Motor neuron (in vitro differentiated cells): ENCODE data around the gene EXOC4. TPM values are rescaled to one million over a fixed set of nuclear protein-coding genes. Genes with fewer than 3 reads are reported as not detected.

Experiments used
- ATAC-seq, 8 experiments: fragments of 200-7000 bp; cut with Tn5 transposase; replicated peaks in 6 of 8; 2 replicates each; pipeline ENCODE4 v1.8.0; 2021; ENCODE audit warnings: mild to moderate bottlenecking in 8 of 8, moderate library complexity in 8 of 8
- H3K27ac ChIP-seq, 2 donors: fragments of 250-450 bp; sonication (Bioruptor Pico); 2 replicates each; pipeline ENCODE4 v1.9.0; 2021; ENCODE audit warnings: antibody characterized with exemption in 2 of 2, mild to moderate bottlenecking in 2 of 2, moderate library complexity in 1 of 2
- H3K4me1 ChIP-seq, 2 donors: fragments of 250-450 bp; sonication (Bioruptor Pico); replicated peaks in 1 of 2; 2 replicates each; pipeline ENCODE4 v1.6.1; 2021; ENCODE audit warnings: antibody characterized with exemption in 2 of 2, mild to moderate bottlenecking in 2 of 2, moderate library complexity in 1 of 2
- H3K4me3 ChIP-seq, 5 donors: fragments of 250-450 bp; sonication (Bioruptor Pico); 2 replicates each; pipeline ENCODE4 v1.9.0; 2021; ENCODE audit warnings: antibody characterized with exemption in 5 of 5, mild to moderate bottlenecking in 5 of 5, moderate library complexity in 4 of 5
- WGBS, 10 experiments: fragments of 450-650 bp; shearing (Covaris generic); methylation state at CpG; one replicate each; pipeline ENCODE4 v1.0.0; 2022; 5-methylcytosine and 5-hydroxymethylcytosine counted together
- in situ Hi-C, 9 experiments: fragments of 400-800 bp; cut with MboI; loops; one replicate each; pipeline ENCODE4 v1.15.0; 2021; ENCODE audit warnings: low sequenced_read_pairs in 9 of 9, low pct_unique_long_range_greater_than_20kb in 2 of 9; ENCODE audit not compliant: unreplicated experiment in 9 of 9
- total RNA-seq, 8 experiments: library from RNA; unstranded; fragments of 300-600 nt; gene quantifications; 2 replicates each; pipeline versions ENCODE4 v1.2.3 to v1.2.4, GENCODE V29; 2022

Gene EXOC4
- total RNA-seq, 8 experiments from 2014 or later = 47.7 to 103 (median 60.2) TPM

DNA sequence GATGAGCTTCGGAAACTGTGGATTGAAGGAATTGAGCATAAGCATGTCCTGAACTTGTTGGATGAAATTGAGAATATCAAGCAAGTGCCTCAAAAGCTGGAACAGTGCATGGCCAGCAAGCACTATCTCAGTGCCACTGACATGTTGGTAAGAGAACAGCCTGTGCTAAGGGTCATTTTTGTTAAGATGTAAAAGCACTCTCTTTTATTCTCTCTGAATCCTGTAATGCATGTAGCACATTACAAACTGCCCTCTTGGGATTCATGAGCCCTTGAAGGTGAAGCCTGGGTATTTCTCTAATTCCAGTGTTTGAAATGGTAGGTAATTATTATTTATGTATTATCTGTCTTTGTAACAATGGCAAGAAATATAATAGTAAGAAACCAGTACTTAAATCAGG, 36.1 kb downstream of the EXOC4 start:
- 86 to 100% (median 89%) methylated on average over 1 of the region's 1 CpG; no CpG with 5 or more reads in 7 of the 10 experiments for WGBS, 10 experiments
- peak in 3 of 8 experiments; percentile 53 to 76 (median 68) for ATAC-seq
- Histone ChIP-seq H3K27ac (no peak overlapping the region), H3K4me1 (peaks cover 5 to 27% of the 10 kb centered on the region in 2 donors), H3K4me3 (no peak overlapping the region)
- in situ Hi-C loops = no loop called here

DNA sequence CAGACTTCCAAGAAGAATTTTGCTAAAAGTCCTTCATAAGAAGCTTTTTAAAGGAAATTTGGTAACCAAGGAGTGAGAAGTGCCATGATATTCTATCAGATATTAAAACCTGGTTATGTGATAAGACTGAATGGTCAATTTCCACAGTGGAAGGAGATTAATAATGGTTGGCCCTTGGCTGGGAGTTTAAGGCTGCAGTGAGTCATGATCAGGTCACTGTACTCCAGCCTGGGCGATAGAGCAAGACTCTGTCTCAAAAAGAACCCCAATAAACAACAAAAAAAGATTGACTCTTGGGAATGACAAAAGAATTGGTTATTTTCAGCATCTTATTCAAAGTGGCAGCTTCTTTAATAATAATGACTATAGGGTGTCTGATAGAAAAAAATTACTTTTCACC, 37.2 kb downstream of the EXOC4 start:
- in situ Hi-C loops = no loop called here
- Histone ChIP-seq H3K4me1 (peaks cover 5 to 38% of the 10 kb centered on the region in 2 donors), H3K27ac (no peak overlapping the region)

DNA sequence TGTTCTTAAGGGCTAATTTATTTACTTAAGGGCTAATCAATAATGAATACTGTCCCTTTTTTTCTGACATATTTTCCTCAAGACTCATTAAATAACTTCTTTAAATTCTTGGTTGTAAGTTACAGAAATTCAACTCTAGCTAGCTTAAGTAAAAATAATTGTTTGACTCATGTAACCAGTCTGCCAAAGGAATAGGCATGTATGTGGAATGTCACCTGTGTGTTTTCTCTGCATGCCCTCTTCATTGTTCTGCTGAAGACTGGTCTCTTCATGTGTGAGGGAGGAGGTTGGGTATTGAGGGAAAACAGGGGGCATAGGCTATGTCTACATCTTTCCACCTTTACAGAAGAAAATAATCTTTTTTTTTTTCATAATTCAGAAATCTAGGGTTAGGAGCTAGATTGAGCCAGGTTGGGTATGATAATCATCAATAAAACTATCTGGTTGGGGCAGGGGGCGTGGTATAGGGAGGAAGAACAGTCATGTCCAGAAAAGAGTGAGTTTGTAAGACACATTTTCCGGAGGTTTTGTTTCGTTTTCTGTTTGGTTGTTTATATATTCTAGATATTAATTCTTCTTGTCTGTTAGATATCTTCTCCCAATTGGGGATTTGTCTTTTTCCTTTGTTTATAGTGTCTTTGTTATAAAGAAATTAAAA, 37.9 kb downstream of the EXOC4 start:
- 89 to 100% (median 100%) methylated on average over 1 to 3 of the region's 3 CpGs for WGBS, 10 experiments
- Histone ChIP-seq H3K4me1 (peaks cover 10 to 44% of the 10 kb centered on the region in 2 donors), H3K27ac (no peak overlapping the region), H3K4me3 (no peak overlapping the region)
- in situ Hi-C loops = no loop called here
- ATAC-seq = no peak

More for the DNA sequence above, 37.2 kb downstream of the EXOC4 start:
- ATAC-seq = no peak
- WGBS, 10 experiments = 67 to 100% (median 85%) methylated on average over 1 of the region's 1 CpG; no CpG with 5 or more reads in 4 of the 10 experiments
- H3K4me3 ChIP-seq = no peak overlapping the region

DNA sequence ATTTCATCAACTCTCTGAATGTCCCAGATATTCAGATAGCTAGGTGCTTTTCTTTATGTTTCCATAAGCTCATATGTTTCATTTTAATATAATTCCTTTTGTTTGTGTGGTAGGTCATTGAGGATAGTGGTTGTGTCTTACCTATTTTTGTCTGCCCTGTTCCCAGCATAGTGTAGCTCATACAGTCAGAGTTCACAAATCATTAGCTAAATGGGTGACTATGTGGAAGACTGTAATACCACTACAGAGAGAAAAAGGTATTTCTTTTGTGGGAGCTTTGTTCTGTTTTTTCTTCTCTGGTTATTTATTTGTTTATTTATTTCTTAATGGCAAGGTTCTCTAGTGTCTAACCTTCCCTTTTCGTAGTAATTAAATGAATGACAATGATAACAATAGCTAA, 39.8 kb downstream of the EXOC4 start:
- 83 to 100% (median 100%) methylated on average over 1 of the region's 1 CpG; no CpG with 5 or more reads in 2 of the 10 experiments for WGBS, 10 experiments

DNA sequence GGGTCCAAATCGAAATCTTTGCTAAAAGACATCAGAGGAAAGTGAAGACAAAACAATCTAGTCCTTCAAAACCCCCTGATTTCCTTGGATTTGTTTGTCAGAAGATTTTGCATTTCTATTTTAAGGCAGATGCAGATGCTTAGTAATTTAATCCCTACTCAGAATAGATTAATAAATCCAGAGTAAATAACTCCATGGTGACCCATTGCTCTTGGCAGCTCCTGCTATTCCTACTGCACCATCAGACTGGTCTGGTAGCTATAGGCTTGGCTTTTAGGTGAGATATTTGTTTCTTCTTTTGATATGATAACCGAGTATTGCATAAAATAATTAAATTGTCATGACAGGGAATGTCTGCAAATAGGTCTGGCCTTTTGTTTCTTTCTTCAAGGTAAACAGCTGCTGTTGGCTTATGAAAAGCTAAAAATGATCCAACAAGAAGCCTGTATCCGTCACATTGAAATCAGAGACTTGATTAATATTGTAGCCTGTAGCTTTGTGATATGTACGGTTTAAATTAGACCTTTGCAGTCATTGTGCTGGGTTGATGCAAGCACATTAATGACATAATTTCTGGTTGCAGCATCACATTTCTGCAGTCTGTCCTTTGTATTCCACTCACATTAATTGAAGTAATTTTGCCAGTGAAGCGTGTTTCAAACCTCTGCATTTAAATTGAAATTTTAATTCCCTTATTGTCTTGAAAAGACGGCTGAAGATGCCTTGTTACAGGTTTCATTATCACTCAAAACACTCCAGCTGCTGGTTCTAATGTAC, 40.7 kb downstream of the EXOC4 start:
- Histone ChIP-seq H3K4me1 (peaks cover 10 to 52% of the 10 kb centered on the region in 2 donors), H3K27ac (peak overlapping the region in 1 of 2 donors; percentile 17), H3K4me3 (no peak overlapping the region)
- in situ Hi-C loops = no loop called here
- 67 to 94% (median 82%) methylated on average over 3 to 6 of the region's 6 CpGs for WGBS, 10 experiments
- ATAC-seq = peak in 6 of 8 experiments; percentile 52 to 91 (median 76)

More for the DNA sequence above, 39.8 kb downstream of the EXOC4 start:
- Histone ChIP-seq H3K27ac (no peak overlapping the region), H3K4me1 (peaks cover 10 to 54% of the 10 kb centered on the region in 2 donors), H3K4me3 (no peak overlapping the region)
- in situ Hi-C loops = no loop called here
- ATAC-seq = no peak

DNA sequence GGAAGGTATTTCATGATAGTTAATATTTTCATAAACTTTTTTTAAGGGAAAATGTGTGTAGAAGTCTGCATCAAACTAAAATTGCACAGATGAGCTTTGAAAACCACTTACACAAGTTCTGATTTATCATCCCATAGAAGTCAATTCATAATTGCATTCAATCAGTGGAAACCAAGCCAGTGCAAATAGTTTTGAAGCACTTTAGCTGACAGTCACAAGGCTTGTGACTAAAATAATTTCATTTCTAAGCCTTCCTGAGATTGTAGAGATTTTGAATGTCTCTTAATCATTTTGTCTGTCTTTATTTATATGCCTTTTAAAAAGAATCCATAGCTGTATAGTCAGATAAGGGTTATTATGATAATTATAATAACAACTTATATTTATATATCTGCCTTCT, 41.4 kb downstream of the EXOC4 start:
- no peak overlapping the region for H3K27ac ChIP-seq
- no peak overlapping the region for H3K4me3 ChIP-seq
- peaks cover 7 to 49% of the 10 kb centered on the region in 2 donors for H3K4me1 ChIP-seq
- in situ Hi-C loops = no loop called here
- peak in 5 of 8 experiments; percentile 40 to 66 (median 53) for ATAC-seq

DNA sequence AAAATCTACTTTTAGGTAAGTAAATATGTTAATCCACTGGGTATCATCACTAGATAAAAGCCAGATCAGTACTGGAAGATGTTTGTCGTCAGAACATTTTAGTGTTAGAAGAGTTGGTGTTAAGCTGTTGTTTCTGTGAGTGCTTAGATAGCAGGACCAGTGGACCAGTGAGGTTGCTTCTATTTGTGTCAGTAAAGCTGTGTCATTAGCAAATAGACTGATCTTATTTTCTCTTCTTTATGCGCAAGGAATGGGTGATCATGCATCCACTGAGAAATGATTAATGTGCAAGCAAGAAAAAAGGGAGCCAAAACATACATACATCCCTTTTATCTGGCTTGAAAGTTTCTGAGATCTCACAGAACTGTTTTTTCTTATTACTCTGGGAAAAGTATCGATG, 42.6 kb downstream of the EXOC4 start:
- ATAC-seq = peak in 2 of 8 experiments; percentile 27 to 28
- WGBS, 10 experiments = 75 to 100% (median 95%) methylated on average over 2 to 3 of the region's 3 CpGs; no CpG with 5 or more reads in 1 of the 10 experiments
- Histone ChIP-seq H3K27ac (no peak overlapping the region), H3K4me3 (no peak overlapping the region), H3K4me1 (peaks cover 7 to 49% of the 10 kb centered on the region in 2 donors)
- in situ Hi-C loops = no loop called here

DNA sequence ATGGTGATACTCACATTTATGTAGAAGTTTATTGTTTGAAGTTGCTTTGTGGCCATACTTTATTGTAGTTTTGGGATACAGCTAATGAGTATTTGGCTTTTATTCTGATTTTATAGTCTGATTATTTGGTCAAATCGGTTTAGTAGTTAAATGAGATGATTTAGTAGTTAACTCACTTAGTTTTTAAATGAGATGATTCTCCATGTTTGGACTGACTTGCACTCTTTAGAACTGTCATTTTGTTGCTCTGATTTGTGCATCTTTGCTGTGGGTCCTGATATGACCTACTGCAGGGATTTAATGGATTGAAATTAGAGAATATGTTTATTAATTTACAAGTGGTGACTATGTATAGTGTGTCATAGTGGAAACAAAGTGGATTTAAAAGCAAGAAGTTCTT, 44.2 kb downstream of the EXOC4 start:
- no peak for ATAC-seq
- no peak overlapping the region for H3K27ac ChIP-seq
- no peak overlapping the region for H3K4me3 ChIP-seq
- peaks cover 7 to 52% of the 10 kb centered on the region in 2 donors for H3K4me1 ChIP-seq
- in situ Hi-C loops = no loop called here
- 67 to 100% (median 100%) methylated on average over 1 of the region's 1 CpG; no CpG with 5 or more reads in 1 of the 10 experiments for WGBS, 10 experiments

DNA sequence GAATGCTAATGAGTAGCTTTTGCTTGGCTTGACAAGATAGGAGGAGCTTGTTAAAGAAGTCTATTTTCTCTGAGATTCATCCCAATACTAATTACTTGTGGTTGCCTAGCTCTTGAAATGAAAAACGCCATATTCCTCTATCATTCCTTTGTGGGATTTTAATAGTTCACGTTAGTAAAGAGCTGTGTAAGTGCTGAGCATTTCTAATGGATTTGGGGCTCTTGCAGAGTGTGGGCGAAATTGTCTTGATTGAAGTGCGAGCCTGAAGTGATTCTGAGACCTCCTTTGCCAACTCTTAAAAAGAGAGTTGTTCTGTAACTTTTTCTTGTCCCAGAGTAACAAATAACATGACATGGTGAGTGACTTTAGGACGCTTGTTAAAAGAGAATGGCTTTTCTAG, 45.2 kb downstream of the EXOC4 start:
- no peak for ATAC-seq
- in situ Hi-C loops = no loop called here
- H3K27ac ChIP-seq = no peak overlapping the region
- H3K4me3 ChIP-seq = no peak overlapping the region
- peaks cover 7 to 52% of the 10 kb centered on the region in 2 donors for H3K4me1 ChIP-seq
- 84 to 100% (median 90%) methylated on average over 1 to 5 of the region's 5 CpGs; no CpG with 5 or more reads in 1 of the 10 experiments for WGBS, 10 experiments

DNA sequence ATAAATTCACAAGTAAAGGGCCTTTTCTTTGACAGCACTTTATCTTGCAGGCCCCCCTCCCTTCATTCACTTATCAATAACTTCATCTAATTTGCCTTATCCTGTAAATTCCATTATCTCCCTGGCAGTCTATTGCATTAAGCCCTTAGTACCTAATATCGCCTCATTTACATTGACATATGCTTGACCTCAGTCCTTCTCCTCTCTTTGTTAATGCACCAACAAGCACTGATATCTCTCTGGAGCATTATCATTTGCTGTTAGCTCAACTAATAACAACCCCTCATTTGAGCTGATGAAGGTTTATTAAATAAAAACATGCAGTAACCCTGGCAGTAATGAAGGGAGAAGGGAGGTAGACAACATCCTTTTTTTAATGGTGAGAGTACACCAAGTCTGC, 46.8 kb downstream of the EXOC4 start:
- in situ Hi-C loops = no loop called here
- Histone ChIP-seq H3K27ac (no peak overlapping the region), H3K4me3 (no peak overlapping the region), H3K4me1 (peaks cover 5 to 36% of the 10 kb centered on the region in 2 donors)
- peak in 2 of 8 experiments; percentile 43 to 45 for ATAC-seq
- WGBS, 10 experiments = 80 to 100% (median 100%) methylated on average over 1 of the region's 1 CpG; no CpG with 5 or more reads in 1 of the 10 experiments

DNA sequence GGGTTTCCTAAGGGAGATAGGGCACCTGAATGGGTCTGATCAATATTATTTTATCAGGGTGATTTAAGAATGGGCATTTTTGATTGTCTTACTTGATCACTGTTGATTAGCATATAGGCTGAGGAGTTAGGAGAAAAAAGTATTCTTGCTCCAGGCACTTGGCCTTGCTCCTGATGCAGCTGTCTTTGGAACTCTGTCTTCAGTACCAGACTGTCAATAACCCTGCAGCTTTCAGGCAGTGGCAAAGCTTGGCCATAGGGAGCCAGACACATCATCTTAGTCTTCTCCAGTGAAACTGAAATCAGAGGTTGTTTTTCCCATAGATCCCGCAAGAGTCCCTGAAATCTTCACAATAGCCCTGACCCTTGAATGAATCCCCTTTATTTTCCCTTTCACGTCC, 47.2 kb downstream of the EXOC4 start:
- peak in 2 of 8 experiments; percentile 35 to 54 for ATAC-seq
- in situ Hi-C loops = no loop called here
- WGBS, 10 experiments = 92 to 100% (median 100%) methylated on average over 1 to 2 of the region's 2 CpGs; no CpG with 5 or more reads in 4 of the 10 experiments
- peaks cover 5 to 32% of the 10 kb centered on the region in 2 donors for H3K4me1 ChIP-seq
- H3K4me3 ChIP-seq = no peak overlapping the region
- H3K27ac ChIP-seq = no peak overlapping the region

DNA sequence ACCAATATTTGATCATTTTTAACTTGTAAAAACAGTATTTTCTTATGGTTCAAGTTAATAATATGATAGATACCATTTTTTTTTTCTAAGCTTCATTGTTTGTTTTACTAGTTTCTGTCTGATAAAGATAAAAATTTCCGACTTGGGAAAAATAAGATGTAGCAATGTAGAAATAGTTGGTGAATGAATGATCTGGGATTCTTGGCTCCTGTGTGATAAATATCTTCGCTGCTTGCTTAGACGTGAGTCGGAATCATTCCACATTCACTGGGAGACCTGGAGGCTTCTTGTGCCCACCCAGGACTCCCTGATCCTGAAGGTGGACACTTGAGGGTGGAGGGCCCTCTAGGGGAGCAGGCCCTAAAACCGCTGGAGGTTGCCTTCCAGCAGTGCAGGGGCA, 47.9 kb downstream of the EXOC4 start:
- ATAC-seq = no peak
- 89 to 100% (median 100%) methylated on average over 1 to 5 of the region's 5 CpGs for WGBS, 10 experiments

DNA sequence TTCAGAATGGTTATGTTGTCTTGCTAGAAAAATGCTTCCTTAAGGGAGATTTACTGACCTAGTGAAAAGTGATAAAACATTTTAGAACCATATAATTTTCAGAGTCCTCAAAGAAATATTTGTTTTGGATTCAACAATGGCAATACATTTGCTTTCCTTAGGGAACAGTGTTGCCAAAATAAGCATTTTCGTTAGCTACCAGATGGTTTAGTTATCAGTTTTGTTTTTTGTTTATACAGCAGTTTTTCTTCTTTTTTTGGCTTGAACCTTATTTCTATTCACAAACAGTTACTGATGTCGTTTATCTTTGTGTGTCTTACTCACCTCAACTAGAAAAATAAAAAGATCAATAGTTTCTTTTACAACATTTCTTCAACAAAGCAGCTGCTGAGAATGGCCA, 48.6 kb downstream of the EXOC4 start:
- H3K4me1 ChIP-seq = peaks cover 0 to 20% of the 10 kb centered on the region in 2 donors
- no peak overlapping the region for H3K4me3 ChIP-seq
- in situ Hi-C loops = no loop called here
- 33 to 91% (median 78%) methylated on average over 2 of the region's 2 CpGs; no CpG with 5 or more reads in 1 of the 10 experiments for WGBS, 10 experiments
- ATAC-seq = no peak
- no peak overlapping the region for H3K27ac ChIP-seq

More for the DNA sequence above, 47.9 kb downstream of the EXOC4 start:
- H3K27ac ChIP-seq = no peak overlapping the region
- in situ Hi-C loops = no loop called here
- H3K4me1 ChIP-seq = peaks cover 0 to 27% of the 10 kb centered on the region in 2 donors
- H3K4me3 ChIP-seq = no peak overlapping the region
